IMR-90 (cell line): Measurements from ENCODE around the gene SDHB. TPM values are rescaled to one million over a fixed set of nuclear protein-coding genes. Genes with fewer than 3 reads are reported as not detected.

ENCODE experiments used
- ATAC-seq: fragments of 200-7000 bp; cut with Tn5 transposase; 2 replicates; pipeline ENCODE4 v1.9.1; 2020; ENCODE audit warnings: low read depth, mild to moderate bottlenecking, moderate library complexity
- BruUV-seq: library from RNA; stranded (reverse); fragments of 400-500 nt; replicated peaks from 2 replicates; lab custom pipeline; 2021; lab: Mats Ljungman, UMichigan
- CTCF ChIA-PET: fragments of 300-600 bp; formaldehyde crosslinking; extraction: SDS; loops from one replicate; lab custom pipeline; 2021; ENCODE audit warnings: antibody characterized with exemption; lab: Yijun Ruan, JAX
- POLR2A ChIA-PET: fragments of 300-600 bp; sonication (Branson Sonifier 250); formaldehyde crosslinking; loops from one replicate; lab custom pipeline; 2022; ENCODE audit warnings: antibody characterized with exemption; ENCODE audit not compliant: unreplicated experiment; lab: Charles Lee
- DNase-seq: peaks from one replicate; pipeline ENCODE4 v3.0.0; 2013
- H2AFZ ChIP-seq: replicated peaks from 2 replicates; pipeline ENCODE3; 2013; ENCODE audit warnings: low read length, mild to moderate bottlenecking; ENCODE audit not compliant: poor library complexity
- H2AK5ac ChIP-seq: 2 replicates; pipeline ENCODE4 v1.6.1; 2013; ENCODE audit warnings: low read depth, low read length, inconsistent platforms
- H2AK9ac ChIP-seq: replicated peaks from 2 replicates; pipeline ENCODE3; 2013; ENCODE audit warnings: mild to moderate bottlenecking, low read depth, low read length, moderate library complexity; ENCODE audit not compliant: poor library complexity
- H2BK120ac ChIP-seq: 2 replicates; pipeline ENCODE4 v1.6.1; 2013; ENCODE audit warnings: low read depth, low read length, inconsistent platforms
- H2BK15ac ChIP-seq: 3 replicates; pipeline ENCODE4 v1.6.1; 2013; ENCODE audit warnings: low read depth, low read length, inconsistent platforms
- H2BK20ac ChIP-seq: 2 replicates; pipeline ENCODE4 v1.6.1; 2013; ENCODE audit warnings: low read depth, mild to moderate bottlenecking, inconsistent platforms, low read length, moderate library complexity
- H2BK5ac ChIP-seq: 2 replicates; pipeline ENCODE4 v1.6.1; 2013; ENCODE audit warnings: mild to moderate bottlenecking, low read depth, low read length, inconsistent platforms; ENCODE audit not compliant: poor library complexity, severe bottlenecking
- H3K14ac ChIP-seq: replicated peaks from 2 replicates; pipeline ENCODE4 v1.6.1; 2013; ENCODE audit warnings: low read depth, low read length, inconsistent platforms
- H3K18ac ChIP-seq: 2 replicates; pipeline ENCODE4 v1.6.1; 2013; ENCODE audit warnings: low read depth, low read length, control low read depth
- H3K23ac ChIP-seq: 2 replicates; pipeline ENCODE4 v1.6.1; 2013; ENCODE audit warnings: low read depth, low read length, inconsistent platforms
- H3K27ac ChIP-seq: 2 replicates; pipeline ENCODE4 v1.5.1; 2013; ENCODE audit warnings: mild to moderate bottlenecking, control low read depth, low read length; ENCODE audit not compliant: insufficient read depth
- H3K27me3 ChIP-seq: 2 replicates; pipeline ENCODE4 v1.6.1; 2013; ENCODE audit warnings: low read length; ENCODE audit not compliant: control insufficient read depth, insufficient read depth
- H3K36me3 ChIP-seq: 2 replicates; pipeline ENCODE4 v1.6.1; 2013; ENCODE audit warnings: low read length, mixed read lengths; ENCODE audit not compliant: control insufficient read depth, insufficient read depth
- H3K4ac ChIP-seq: 2 replicates; pipeline ENCODE4 v1.6.1; 2013; ENCODE audit warnings: low read depth, low read length, inconsistent platforms
- H3K4me1 ChIP-seq: 2 replicates; pipeline ENCODE4 v1.6.1; 2013; ENCODE audit warnings: low read length, mixed read lengths; ENCODE audit not compliant: control insufficient read depth, insufficient read depth
- H3K4me2 ChIP-seq: 2 replicates; pipeline ENCODE4 v1.6.1; 2013; ENCODE audit warnings: low read depth, mild to moderate bottlenecking, control low read depth, low read length, moderate library complexity
- H3K4me3 ChIP-seq: 2 replicates; pipeline ENCODE4 v1.5.1; 2013; ENCODE audit warnings: low read depth, mild to moderate bottlenecking, control low read depth, low read length, moderate library complexity; ENCODE audit not compliant: insufficient read depth
- H3K56ac ChIP-seq: 2 replicates; pipeline ENCODE4 v1.6.1; 2013; ENCODE audit warnings: low read length, inconsistent platforms; ENCODE audit not compliant: insufficient read depth; ENCODE audit errors: extremely low read depth
- H3K79me1 ChIP-seq, 2 experiments: 2 replicates each; pipeline ENCODE4 v1.6.1; 2013; ENCODE audit warnings: low read length in 2 of 2, inconsistent platforms in 1 of 2, low read depth in 1 of 2
- H3K9ac ChIP-seq: 2 replicates; pipeline ENCODE4 v1.6.1; 2013; ENCODE audit warnings: low read depth, low read length, control low read depth
- H3K9me1 ChIP-seq: 2 replicates; pipeline ENCODE4 v1.6.1; 2013; ENCODE audit warnings: low read length, inconsistent platforms; ENCODE audit not compliant: insufficient read depth
- H3K9me3 ChIP-seq: 2 replicates; pipeline ENCODE4 v1.6.1; 2013; ENCODE audit warnings: low read length; ENCODE audit not compliant: control insufficient read depth, insufficient read depth
- H4K20me1 ChIP-seq: 2 replicates; pipeline ENCODE4 v1.6.1; 2013; ENCODE audit warnings: low read length, inconsistent platforms; ENCODE audit not compliant: insufficient read depth
- H4K5ac ChIP-seq: 2 replicates; pipeline ENCODE4 v1.6.1; 2013; ENCODE audit warnings: mild to moderate bottlenecking, low read depth, low read length, control low read depth
- H4K8ac ChIP-seq, 2 experiments: 2 replicates each; pipeline ENCODE4 v1.6.1; 2013; ENCODE audit warnings: low read depth in 2 of 2, low read length in 2 of 2, control low read depth in 1 of 2, inconsistent platforms in 1 of 2
- H4K91ac ChIP-seq: 2 replicates; pipeline ENCODE4 v1.6.1; 2013; ENCODE audit warnings: low read depth, low read length, inconsistent platforms; ENCODE audit not compliant: insufficient read depth
- BHLHE40 ChIP-seq: fragments of 150-350 bp; IDR thresholded peaks from 2 replicates; pipeline ENCODE4 v1.6.1; 2016; ENCODE audit warnings: mild to moderate bottlenecking, low read depth, low read length
- CEBPB ChIP-seq: IDR thresholded peaks from 2 replicates; pipeline ENCODE4 v1.6.1; 2012; ENCODE audit warnings: low read depth, low read length, improper control_type of control experiment
- CHD1 ChIP-seq: IDR thresholded peaks from 2 replicates; pipeline ENCODE4 v1.6.1; 2012; ENCODE audit warnings: low read depth, low read length, improper control_type of control experiment
- FOS ChIP-seq: fragments of 150-350 bp; IDR thresholded peaks from 2 replicates; pipeline ENCODE4 v1.6.1; 2016; ENCODE audit warnings: low read depth, low read length
- MAFK ChIP-seq: IDR thresholded peaks from 2 replicates; pipeline ENCODE4 v1.6.1; 2012; ENCODE audit warnings: low read depth, low read length, improper control_type of control experiment
- MAZ ChIP-seq: IDR thresholded peaks from 2 replicates; pipeline ENCODE4 v1.6.1; 2012; ENCODE audit warnings: low read depth, mild to moderate bottlenecking, low read length, improper control_type of control experiment, moderate library complexity, borderline replicate concordance
- MXI1 ChIP-seq: IDR thresholded peaks from 2 replicates; pipeline ENCODE4 v1.6.1; 2012; ENCODE audit warnings: low read depth, mild to moderate bottlenecking, low read length, moderate library complexity, borderline replicate concordance
- NFE2L2 ChIP-seq: fragments of 150-350 bp; IDR thresholded peaks from 2 replicates; pipeline ENCODE4 v1.6.1; 2016; ENCODE audit warnings: low read depth, mild to moderate bottlenecking, low read length
- POLR2A ChIP-seq: IDR thresholded peaks from 2 replicates; pipeline ENCODE4 v1.6.1; 2012; ENCODE audit warnings: mild to moderate bottlenecking, low read depth, low read length
- RAD21 ChIP-seq: IDR thresholded peaks from 2 replicates; pipeline ENCODE4 v1.6.1; 2012; ENCODE audit warnings: low read length, improper control_type of control experiment
- RCOR1 ChIP-seq: IDR thresholded peaks from 2 replicates; pipeline ENCODE4 v1.6.1; 2012; ENCODE audit warnings: mild to moderate bottlenecking, low read length, improper control_type of control experiment; ENCODE audit not compliant: insufficient replicate concordance
- RFX5 ChIP-seq: IDR thresholded peaks from 2 replicates; pipeline ENCODE4 v1.8.0; 2012; ENCODE audit warnings: low read depth, mild to moderate bottlenecking, low read length, moderate library complexity
- SMC3 ChIP-seq: fragments of 150-350 bp; IDR thresholded peaks from 2 replicates; pipeline ENCODE4 v1.6.1; 2016; ENCODE audit warnings: low read depth, mild to moderate bottlenecking, antibody characterized with exemption, low read length, moderate library complexity
- WGBS, 2 experiments: methylation state at CpG; one replicate each; pipeline versions ENCODE4 v1.1.5 to v1.1.7; 2013; ENCODE audit warnings: missing lambda C conversion rate in 2 of 2; ENCODE audit not compliant: insufficient read length in 1 of 2; ENCODE audit errors: extremely low coverage in 2 of 2; 5-methylcytosine and 5-hydroxymethylcytosine counted together
- dilution Hi-C: fragments of 300-500 bp; cut with HindIII; formaldehyde crosslinking; loops from one replicate; pipeline ENCODE4 v1.14.3; 2018; ENCODE audit warnings: low sequenced_read_pairs; ENCODE audit not compliant: unreplicated experiment
- in situ Hi-C: fragments of 300-500 bp; cut with MboI; formaldehyde crosslinking; loops from 3 replicates; pipeline ENCODE4 v1.14.3; 2019; ENCODE audit warnings: low sequenced_read_pairs, inconsistent platforms, mixed read lengths
- intact Hi-C: fragments of 100-400 bp; cut with micrococcal nuclease; formaldehyde crosslinking; loops from 2 replicates; pipeline ENCODE4 v1.10.0; 2022
- polyA plus RNA-seq, 3 experiments: library from polyadenylated mRNA; depleted of rRNA; stranded (reverse); fragments of >200 nt; gene quantifications; 2 replicates each; pipeline ENCODE4 v1.2.3, GENCODE V29; 2012; ENCODE audit warnings: low replicate concordance in 1 of 3
- total RNA-seq: library from RNA; depleted of rRNA; stranded (reverse); fragments of >200 nt; gene quantifications from 2 replicates; pipeline ENCODE4 v1.2.3, GENCODE V29; 2012
- TF ChIP-seq, protein P1 (sequence below): conservative IDR thresholded peaks from 2 replicates; pipeline ENCODE4 v1.5.1; 2012; ENCODE audit warnings: mild to moderate bottlenecking, low read depth, low read length, improper control_type of control experiment
- TF ChIP-seq, protein P2 (sequence below): fragments of 150-350 bp; IDR thresholded peaks from 2 replicates; pipeline ENCODE4 v1.6.1; 2016; ENCODE audit warnings: low read depth, mild to moderate bottlenecking, low read length, moderate library complexity, borderline replicate concordance
- TF ChIP-seq, protein P3 (sequence below): fragments of 150-350 bp; IDR thresholded peaks from 2 replicates; pipeline ENCODE4 v1.6.1; 2017; ENCODE audit warnings: mild to moderate bottlenecking, antibody characterized with exemption, low read length, low read depth

Gene SDHB
- total and polyA plus RNA-seq, 2 of the 4 experiments (the other 2 are of a cell fraction): 122 to 206 TPM

DNA sequence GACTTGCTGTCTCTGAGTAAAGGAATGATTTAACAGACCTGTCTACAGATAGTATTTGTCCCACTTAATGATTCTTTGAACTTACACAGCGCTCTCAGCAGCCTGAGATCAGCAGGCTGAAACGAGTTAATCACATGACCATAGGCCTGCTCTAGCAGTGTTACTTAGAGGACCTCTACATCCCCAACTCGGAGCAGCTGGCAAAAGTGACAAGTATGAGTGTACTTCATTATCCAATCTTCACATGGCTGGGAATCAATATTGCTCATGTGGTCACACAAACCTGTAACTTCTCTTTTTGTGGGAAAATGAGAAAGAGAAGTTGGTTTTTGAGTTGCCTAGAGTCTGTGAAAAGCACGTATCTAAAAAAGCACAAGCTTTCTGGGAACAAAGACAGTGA, 30.7 kb downstream of the SDHB start:
- no peak overlapping the region for H3K4ac ChIP-seq
- H4K5ac ChIP-seq: no peak overlapping the region
- no peaks in the 10 kb centered on the region for H3K9me1 ChIP-seq
- TF ChIP-seq, protein P1, sequence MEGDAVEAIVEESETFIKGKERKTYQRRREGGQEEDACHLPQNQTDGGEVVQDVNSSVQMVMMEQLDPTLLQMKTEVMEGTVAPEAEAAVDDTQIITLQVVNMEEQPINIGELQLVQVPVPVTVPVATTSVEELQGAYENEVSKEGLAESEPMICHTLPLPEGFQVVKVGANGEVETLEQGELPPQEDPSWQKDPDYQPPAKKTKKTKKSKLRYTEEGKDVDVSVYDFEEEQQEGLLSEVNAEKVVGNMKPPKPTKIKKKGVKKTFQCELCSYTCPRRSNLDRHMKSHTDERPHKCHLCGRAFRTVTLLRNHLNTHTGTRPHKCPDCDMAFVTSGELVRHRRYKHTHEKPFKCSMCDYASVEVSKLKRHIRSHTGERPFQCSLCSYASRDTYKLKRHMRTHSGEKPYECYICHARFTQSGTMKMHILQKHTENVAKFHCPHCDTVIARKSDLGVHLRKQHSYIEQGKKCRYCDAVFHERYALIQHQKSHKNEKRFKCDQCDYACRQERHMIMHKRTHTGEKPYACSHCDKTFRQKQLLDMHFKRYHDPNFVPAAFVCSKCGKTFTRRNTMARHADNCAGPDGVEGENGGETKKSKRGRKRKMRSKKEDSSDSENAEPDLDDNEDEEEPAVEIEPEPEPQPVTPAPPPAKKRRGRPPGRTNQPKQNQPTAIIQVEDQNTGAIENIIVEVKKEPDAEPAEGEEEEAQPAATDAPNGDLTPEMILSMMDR: no peak
- no peak for TF ChIP-seq RCOR1
- no peak for TF ChIP-seq CEBPB
- TF ChIP-seq NFE2L2: no peak
- TF ChIP-seq RFX5: no peak
- TF ChIP-seq POLR2A: no peak
- TF ChIP-seq, protein P2, sequence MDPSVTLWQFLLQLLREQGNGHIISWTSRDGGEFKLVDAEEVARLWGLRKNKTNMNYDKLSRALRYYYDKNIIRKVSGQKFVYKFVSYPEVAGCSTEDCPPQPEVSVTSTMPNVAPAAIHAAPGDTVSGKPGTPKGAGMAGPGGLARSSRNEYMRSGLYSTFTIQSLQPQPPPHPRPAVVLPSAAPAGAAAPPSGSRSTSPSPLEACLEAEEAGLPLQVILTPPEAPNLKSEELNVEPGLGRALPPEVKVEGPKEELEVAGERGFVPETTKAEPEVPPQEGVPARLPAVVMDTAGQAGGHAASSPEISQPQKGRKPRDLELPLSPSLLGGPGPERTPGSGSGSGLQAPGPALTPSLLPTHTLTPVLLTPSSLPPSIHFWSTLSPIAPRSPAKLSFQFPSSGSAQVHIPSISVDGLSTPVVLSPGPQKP: no peak
- no peak for TF ChIP-seq FOS
- no peak for TF ChIP-seq RAD21
- no peak for TF ChIP-seq SMC3
- TF ChIP-seq MAFK: no peak
- no peak for TF ChIP-seq CHD1
- no peak for TF ChIP-seq MAZ
- no peak for TF ChIP-seq MXI1
- TF ChIP-seq, protein P3, sequence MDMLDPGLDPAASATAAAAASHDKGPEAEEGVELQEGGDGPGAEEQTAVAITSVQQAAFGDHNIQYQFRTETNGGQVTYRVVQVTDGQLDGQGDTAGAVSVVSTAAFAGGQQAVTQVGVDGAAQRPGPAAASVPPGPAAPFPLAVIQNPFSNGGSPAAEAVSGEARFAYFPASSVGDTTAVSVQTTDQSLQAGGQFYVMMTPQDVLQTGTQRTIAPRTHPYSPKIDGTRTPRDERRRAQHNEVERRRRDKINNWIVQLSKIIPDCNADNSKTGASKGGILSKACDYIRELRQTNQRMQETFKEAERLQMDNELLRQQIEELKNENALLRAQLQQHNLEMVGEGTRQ: no peak
- no peak for TF ChIP-seq BHLHE40
- H3K4me3 ChIP-seq: no peak overlapping the region
- no peak overlapping the region for H2AFZ ChIP-seq
- in situ Hi-C loops (no loop called here), intact Hi-C loops (no loop called here), dilution Hi-C loops (no loop called here)
- peaks cover 68% of the 10 kb centered on the region for H3K36me3 ChIP-seq
- no peak overlapping the region for H4K8ac ChIP-seq
- no CpG with 5 or more reads among the region's 4 CpGs for WGBS, 2 experiments
- H3K18ac ChIP-seq: no peak overlapping the region
- H3K56ac ChIP-seq: no peak overlapping the region
- H2AK5ac ChIP-seq: no peak overlapping the region
- no peak overlapping the region for H2BK5ac ChIP-seq
- no peak overlapping the region for H2BK15ac ChIP-seq
- no peak overlapping the region for H3K9ac ChIP-seq
- no peak overlapping the region for H2BK120ac ChIP-seq
- H3K27me3 ChIP-seq: no peaks in the 10 kb centered on the region
- DNase-seq: no peak
- no peak overlapping the region for H3K14ac ChIP-seq
- H3K23ac ChIP-seq: no peak overlapping the region
- no TSS peak for BruUV-seq
- CTCF ChIA-PET: interaction anchor here (1.7 kb wide), 1 partner anchor 9 kb away, joined by 3 read pairs; no protein-coding TSS in a partner anchor
- no peaks in the 10 kb centered on the region; a peak in 1 of 4 replicates for H3K79me1 ChIP-seq
- no peaks in the 10 kb centered on the region for H3K9me3 ChIP-seq
- H3K4me2 ChIP-seq: no peak overlapping the region
- no peak overlapping the region for H3K27ac ChIP-seq
- H3K4me1 ChIP-seq: no peaks in the 10 kb centered on the region
- H2BK20ac ChIP-seq: no peak overlapping the region
- POLR2A ChIA-PET: no interaction called here
- H4K91ac ChIP-seq: no peak overlapping the region
- no peak for ATAC-seq
- H2AK9ac ChIP-seq: no peak overlapping the region
- no peaks in the 10 kb centered on the region for H4K20me1 ChIP-seq
